DOHH2 (cell line): Measurements from ENCODE around the gene NPBWR2.

ENCODE experiments used
- CTCF ChIP-seq: fragments of 200-600 bp; sonication (generic); IDR thresholded peaks from one replicate; pipeline ENCODE4 v1.5.1; 2014; ENCODE audit warnings: antibody characterized with exemption, mild to moderate bottlenecking, low read depth, low read length; ENCODE audit not compliant: poor library complexity, severe bottlenecking
- EZH2phosphoT487 ChIP-seq: fragments of 200-600 bp; sonication (generic); IDR thresholded peaks from 2 replicates; pipeline ENCODE4 v1.6.1; 2017; ENCODE audit warnings: borderline replicate concordance, mild to moderate bottlenecking, antibody characterized with exemption, low read length, moderate library complexity, mixed read lengths

GRCh38 chr20:64095455-64095854, 11.9 kb downstream of the NPBWR2 start:
- TF ChIP-seq EZH2phosphoT487 (no peak), CTCF (no peak)
